HG03354 (cell line): Measurements from ENCODE around the gene HYAL2.
"Not testable (repeated sequence)": the region's sequence is repeated elsewhere in the genome, so short reads cannot be mapped to it uniquely, and the experiment has no call there.

Experiments used
- ATAC-seq: cut with Tn5 transposase; IDR thresholded peaks from one replicate; pipeline ENCODE4 v1.9.1; 2021; ENCODE audit warnings: mild to moderate bottlenecking; ENCODE audit not compliant: unreplicated experiment, poor library complexity, severe bottlenecking

Gene HYAL2

GRCh38 chr3:50294492-50295403 lies 27.8 kb downstream of the HYAL2 start:
- ATAC-seq = no peak

GRCh38 chr3:50294089-50294488 lies 28.5 kb downstream of the HYAL2 start:
- no peak for ATAC-seq

- no peak for ATAC-seq
Observed at GRCh38 chr3:50293079-50293801, 29.3 kb downstream of the HYAL2 start.

- ATAC-seq = peak; percentile 95
Observed at GRCh38 chr3:50292159-50293078, 30.1 kb downstream of the HYAL2 start, which contains the start of gene IFRD2. TSS of gene IFRD2 (minus strand) at chr3:50292429. CDS start at chr3:50292274, 155 bp downstream.

GRCh38 chr3:50290161-50290641 lies 32.3 kb downstream of the HYAL2 start:
- no peak for ATAC-seq

- no peak for ATAC-seq
Observed at GRCh38 chr3:50289130-50289529, 33.4 kb downstream of the HYAL2 start.

GRCh38 chr3:50288387-50289007 lies 34.0 kb downstream of the HYAL2 start:
- ATAC-seq = no peak

- ATAC-seq = no peak
Observed at GRCh38 chr3:50287262-50287661, 35.3 kb downstream of the HYAL2 start.

GRCh38 chr3:50286322-50287227 lies 36.0 kb downstream of the HYAL2 start:
- no peak for ATAC-seq

- not testable (repeated sequence) for ATAC-seq
Observed at GRCh38 chr3:50284121-50284520, 38.4 kb downstream of the HYAL2 start.

- no peak for ATAC-seq
Observed at GRCh38 chr3:50279255-50280016, 43.1 kb downstream of the HYAL2 start.

GRCh38 chr3:50278880-50279224 lies 43.7 kb downstream of the HYAL2 start, which contains the start of gene LSMEM2:
TSS of gene LSMEM2 (plus strand) at chr3:50279087. CDS start at chr3:50279114, 27 bp downstream.
- ATAC-seq = no peak

- no peak for ATAC-seq
Observed at GRCh38 chr3:50278123-50278879, 44.2 kb downstream of the HYAL2 start.

GRCh38 chr3:50276762-50277101 lies 45.8 kb downstream of the HYAL2 start:
- no peak for ATAC-seq

GRCh38 chr3:50275996-50276761 lies 46.4 kb downstream of the HYAL2 start:
- ATAC-seq = no peak
